GM18520 (cell line): ENCODE measurements around the gene SLC39A11.
"Not testable (repeated sequence)": the region's sequence is repeated elsewhere in the genome, so short reads cannot be mapped to it uniquely, and the experiment has no call there.

Experiments used
- ATAC-seq: cut with Tn5 transposase; IDR thresholded peaks from one replicate; pipeline ENCODE4 v1.9.1; 2021; ENCODE audit not compliant: unreplicated experiment

The SLC39A11 gene

GRCh38 chr17:73111386-73111785 lies 18.9 kb upstream of the SLC39A11 start:
- ATAC-seq = no peak

GRCh38 chr17:73107191-73107590 lies 14.7 kb upstream of the SLC39A11 start:
- no peak for ATAC-seq

DNA sequence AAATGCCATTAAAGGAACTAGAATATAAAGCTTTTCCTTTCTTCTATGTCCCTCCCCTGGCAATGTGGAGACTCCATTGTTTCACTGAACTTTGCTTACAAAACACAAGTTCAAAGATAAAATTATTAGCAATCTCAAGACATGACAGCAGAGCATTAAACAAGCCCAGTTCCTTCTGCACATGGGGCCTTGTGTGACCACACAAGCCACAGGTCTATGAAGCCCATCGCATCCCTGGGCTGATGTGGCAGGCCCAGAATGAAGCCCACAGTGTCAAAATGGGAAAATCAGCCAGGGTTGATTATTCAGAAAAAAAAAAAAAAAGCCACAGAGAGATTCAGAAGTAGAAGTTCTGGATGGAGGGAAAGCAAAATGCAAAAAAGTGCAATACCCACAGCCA lies 12.9 kb upstream of the SLC39A11 start:
- ATAC-seq = no peak

DNA sequence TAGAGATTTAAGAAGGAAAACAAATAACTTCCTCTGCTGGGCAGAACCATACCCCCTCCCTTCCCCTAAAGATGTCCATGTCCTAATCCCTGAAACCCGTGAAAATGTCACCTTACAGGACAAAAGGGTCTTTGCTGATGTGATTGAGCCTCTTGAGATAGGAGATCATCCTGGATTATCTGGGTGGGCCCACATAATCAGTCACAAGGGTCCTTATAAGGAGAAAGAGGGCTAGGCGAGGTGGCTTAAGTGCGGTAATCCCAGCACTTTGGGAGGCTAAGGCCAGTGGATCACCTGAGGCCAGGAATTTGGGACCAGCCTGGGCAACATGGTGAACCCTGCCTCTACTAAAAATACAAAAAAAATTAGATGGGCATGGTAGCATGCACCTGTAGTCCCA lies 12.0 kb upstream of the SLC39A11 start:
- no peak for ATAC-seq

DNA sequence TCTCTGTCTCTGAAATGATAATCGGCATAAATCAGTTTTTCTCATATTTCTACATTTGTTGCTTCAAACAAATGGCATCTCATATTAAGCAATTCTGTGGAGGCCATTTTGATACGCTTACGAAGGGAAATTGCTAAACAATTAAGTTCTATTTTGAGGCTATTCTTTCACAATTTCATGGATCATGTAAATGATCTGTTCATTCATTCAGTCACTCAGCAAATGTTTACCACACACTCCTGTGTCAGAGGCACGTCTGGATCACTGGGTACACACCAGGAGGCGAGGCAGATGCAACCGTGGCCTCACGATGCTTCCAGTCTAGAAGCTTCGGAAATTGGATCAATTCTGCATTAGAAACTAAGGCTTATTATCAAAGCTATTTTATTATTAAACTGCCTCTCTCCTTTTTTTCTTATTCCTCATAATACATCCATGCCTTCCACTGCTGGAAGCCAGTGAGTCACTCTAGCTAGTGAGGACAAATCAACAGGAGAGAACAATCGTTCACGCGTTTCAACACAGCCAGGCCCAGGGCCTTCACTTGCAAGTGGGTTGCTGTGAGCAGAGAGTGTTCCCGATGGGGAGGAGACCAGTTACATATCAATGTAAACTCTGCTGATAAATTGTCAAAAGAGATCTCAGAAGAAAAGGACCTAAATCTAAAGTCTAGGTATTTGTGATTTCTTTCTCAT lies 11.3 kb upstream of the SLC39A11 start:
- no peak for ATAC-seq

DNA sequence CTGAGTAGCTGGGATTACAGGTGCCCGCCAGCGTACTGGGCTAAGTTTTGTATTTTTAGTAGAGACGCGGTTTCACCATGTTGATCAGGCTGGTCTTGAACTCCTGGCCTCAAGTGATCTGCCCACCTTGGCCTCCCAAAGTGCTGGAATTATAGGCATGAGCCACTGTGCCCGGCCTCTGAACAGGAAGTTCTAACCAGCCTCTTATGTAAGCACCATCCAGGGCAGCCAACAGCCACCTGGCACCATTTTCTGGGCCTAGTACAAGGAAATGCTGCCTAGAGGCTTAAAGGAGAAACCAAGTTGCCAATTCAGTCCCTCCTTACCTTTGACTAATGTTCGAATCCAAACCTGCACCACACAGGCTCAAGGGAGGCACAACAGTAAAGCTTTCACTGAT lies 8.5 kb upstream of the SLC39A11 start:
- no peak for ATAC-seq

GRCh38 chr17:73100363-73100762 lies 7.9 kb upstream of the SLC39A11 start:
- ATAC-seq = no peak

- no peak for ATAC-seq
These were observed 7.0 kb upstream of the SLC39A11 start for GRCh38 chr17:73099511-73099910.

DNA sequence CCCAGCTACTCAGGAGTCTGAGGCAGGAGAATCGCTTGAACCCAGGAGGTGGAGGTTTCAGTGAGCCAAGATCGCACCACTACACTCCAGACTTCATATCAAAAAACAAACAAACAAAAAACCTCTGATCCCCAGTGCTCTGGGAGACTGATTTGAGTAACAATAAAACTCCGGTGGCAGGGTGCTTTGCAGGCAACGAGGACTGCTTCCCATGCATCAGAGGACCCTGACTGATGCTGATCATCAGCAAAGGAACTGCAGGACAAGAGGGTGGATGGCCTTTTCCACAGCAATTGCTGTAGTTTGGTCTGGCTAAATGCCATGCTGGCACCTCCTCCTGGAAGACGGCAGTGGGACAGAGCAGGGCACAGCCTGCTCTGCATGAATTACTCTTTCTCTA lies 6.4 kb upstream of the SLC39A11 start:
- no peak for ATAC-seq

- ATAC-seq = not testable (repeated sequence)
These were observed 5.7 kb upstream of the SLC39A11 start for GRCh38 chr17:73097973-73098765.

DNA sequence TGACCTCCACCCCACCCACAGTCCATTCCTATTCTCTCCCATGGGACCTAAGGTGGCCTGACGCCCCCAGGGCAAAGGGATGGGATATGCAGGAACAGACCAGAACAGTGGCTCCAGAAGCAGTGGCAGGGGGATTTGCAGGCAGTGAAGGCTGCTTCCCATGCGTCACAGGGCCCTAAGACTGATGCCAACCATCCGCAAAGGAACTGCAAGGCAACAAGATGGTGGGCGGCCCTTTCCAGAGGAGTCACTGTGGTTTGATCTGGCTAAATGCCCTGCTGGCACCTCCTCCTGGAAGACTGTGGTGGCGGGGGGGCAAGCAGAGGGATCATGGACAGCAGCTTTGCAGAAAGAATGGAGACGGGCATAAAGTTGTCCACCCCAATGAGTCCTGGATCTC lies 4.4 kb upstream of the SLC39A11 start:
- no peak for ATAC-seq

DNA sequence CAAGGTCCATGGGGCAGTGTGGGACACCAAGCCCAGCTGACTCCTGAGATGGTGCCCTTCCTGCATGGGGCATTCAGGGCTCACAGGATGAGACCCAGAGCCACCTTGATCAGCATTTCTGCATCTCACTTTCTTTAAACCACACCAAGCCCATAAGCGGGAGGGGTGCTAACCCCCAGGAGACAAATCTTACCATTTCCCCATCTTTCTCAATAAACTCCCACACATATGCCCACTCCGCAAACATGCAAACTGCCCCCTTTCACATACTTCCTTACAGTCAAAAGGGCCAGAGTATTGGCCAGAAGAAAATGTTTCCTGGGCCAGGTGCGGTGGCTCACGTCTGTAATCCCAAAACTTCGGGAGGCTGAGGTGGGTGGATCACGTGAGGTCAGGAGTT lies 3.7 kb upstream of the SLC39A11 start:
- ATAC-seq = no peak

GRCh38 chr17:73093286-73093685 lies 798 bp upstream of the SLC39A11 start:
- ATAC-seq = no peak

DNA sequence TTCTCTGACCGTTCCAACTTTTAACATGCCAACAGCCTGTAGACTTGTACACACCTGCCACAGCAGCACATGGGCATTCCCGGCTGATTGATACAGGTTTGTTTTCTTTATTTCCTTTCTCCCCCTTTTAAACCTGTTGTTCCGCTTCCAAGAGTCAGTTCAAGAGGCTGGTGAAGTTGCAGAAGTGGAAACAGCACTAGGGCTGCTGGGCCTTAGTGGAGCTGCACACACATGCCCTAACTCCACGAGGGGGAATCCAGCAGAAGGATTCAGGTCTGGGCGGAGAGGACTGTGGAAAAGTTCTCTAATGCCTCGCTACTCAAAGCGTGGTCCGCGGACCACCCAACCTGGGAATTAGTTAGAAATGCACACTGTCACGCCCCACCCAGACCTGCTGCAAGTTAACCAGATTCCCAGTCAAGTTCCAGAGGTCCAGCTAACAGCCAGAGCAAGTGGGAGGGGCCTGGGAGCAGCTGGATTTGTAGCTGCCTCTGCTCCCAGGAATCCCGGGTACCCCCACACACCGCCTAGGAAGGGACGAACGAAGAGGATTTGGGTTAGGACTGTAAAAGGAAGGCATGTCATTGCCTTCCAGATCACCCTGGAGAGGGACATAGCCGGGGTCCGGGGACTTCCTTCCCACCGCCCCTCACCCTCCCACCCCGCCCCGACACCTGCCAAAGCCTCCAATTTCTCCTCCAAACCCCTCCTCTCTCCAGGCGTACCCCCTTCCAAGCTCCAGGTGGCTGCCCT lies 542 bp downstream of the SLC39A11 start:
- no peak for ATAC-seq

GRCh38 chr17:73091410-73091769 lies 1.1 kb downstream of the SLC39A11 start:
- ATAC-seq = no peak

DNA sequence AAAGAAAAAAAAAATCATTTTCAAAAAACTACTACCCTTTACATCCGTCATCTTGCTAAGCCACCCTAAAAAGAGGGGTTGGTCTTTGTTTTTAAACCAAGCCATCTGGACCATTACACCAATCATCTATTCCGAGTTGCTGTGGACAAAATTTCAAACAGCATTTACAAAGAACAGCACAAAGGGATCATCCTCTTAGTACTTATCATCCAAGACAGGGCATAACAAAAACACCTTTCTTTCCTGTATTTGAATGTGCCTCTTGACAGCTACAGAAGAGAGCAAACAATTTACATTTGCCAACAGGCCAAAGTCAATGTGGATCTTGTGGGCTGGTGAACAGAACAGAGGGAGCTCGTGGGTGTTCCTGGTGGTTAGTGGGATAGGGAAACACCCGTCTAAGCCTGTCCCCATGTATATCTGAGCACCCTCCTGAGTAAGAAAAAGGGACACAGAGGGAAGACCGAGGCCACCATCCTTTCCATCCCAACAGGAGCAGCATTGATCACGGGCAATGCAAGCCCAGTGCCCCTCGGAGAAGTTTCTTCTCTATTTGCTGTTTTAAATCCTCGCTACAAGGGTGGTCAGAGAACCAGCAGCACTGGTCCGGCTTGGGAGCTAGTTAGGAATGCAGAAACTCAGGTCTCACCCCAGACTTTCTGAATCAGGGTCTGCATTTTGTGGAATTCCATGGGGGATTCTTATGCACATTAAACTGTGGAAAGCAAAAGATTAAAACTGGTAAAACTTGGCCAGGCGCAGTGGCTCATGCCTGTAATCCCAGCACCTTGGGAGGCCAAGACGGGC lies 1.9 kb downstream of the SLC39A11 start:
- ATAC-seq = no peak

- ATAC-seq = no peak
These were observed 2.9 kb downstream of the SLC39A11 start for GRCh38 chr17:73089322-73090317.

DNA sequence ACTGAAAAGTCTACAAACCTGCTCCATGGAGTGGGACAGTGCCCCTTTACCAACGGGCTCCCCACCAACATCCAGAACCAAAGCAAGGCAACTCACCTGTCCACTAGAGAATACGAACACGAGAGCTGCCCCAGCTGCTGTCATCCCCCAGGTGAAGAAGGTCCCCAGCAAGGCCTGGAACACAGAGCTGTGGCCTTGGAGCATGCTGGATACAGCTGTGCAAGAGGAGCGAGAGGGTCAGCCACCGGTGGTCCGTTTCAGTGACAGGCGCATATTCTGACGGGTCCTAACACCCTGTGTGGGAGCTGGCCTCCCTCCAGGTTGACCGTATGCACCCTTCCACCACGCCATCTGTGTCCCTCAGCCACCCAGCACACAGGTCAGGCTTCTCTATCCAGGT lies 3.9 kb downstream of the SLC39A11 start:
- ATAC-seq = no peak

- no peak for ATAC-seq
These were observed 9.1 kb downstream of the SLC39A11 start for GRCh38 chr17:73083432-73083831.

GRCh38 chr17:73074566-73074965 lies 17.9 kb downstream of the SLC39A11 start:
- ATAC-seq = no peak
